Measurements from ENCODE around the gene IRF3.

- TF ChIP-seq EZH2 (IDR thresholded peaks at IDR 0.05), result no peak
- no peak for TF ChIP-seq CTCF (IDR thresholded peaks at IDR 0.05)
- no peak for TF ChIP-seq EZH2phosphoT487 (IDR thresholded peaks at IDR 0.05)
Observed at GRCh38 chr19:49636233-49636932, 29.3 kb downstream of the IRF3 start.
